Right cardiac atrium (tissue), 5 donors: ENCODE measurements around the gene DARS2. TPM values are rescaled to one million over a fixed set of nuclear protein-coding genes. Genes with fewer than 3 reads are reported as not detected.

ENCODE experiments used
- ATAC-seq, 2 donors: fragments of 200-7000 bp; cut with Tn5 transposase; one replicate each; pipeline versions ENCODE4 v1.8.0 to v1.9.1; 2020; ENCODE audit warnings: moderate library complexity in 2 of 2, mild to moderate bottlenecking in 1 of 2
- DNase-seq, 3 donors: peaks; one replicate each; pipeline ENCODE4 v3.0.0-alpha.2; 2020
- H3K27ac ChIP-seq: one replicate; pipeline ENCODE4 v1.5.1; 2013; ENCODE audit warnings: mild to moderate bottlenecking, low read length, control low read depth, moderate library complexity
- H3K27me3 ChIP-seq: one replicate; pipeline ENCODE4 v1.6.1; 2013; ENCODE audit not compliant: control insufficient read depth, insufficient read depth
- H3K4me1 ChIP-seq: one replicate; pipeline ENCODE4 v1.6.1; 2013; ENCODE audit warnings: low read length; ENCODE audit not compliant: control insufficient read depth, insufficient read depth
- H3K4me3 ChIP-seq: one replicate; pipeline ENCODE4 v1.5.1; 2013; ENCODE audit warnings: low read length, control low read depth
- H3K9me3 ChIP-seq: one replicate; pipeline ENCODE4 v1.6.1; 2013; ENCODE audit warnings: low read length; ENCODE audit not compliant: control insufficient read depth
- WGBS: extraction: QIAGEN DNeasy Blood & Tissue Kit; methylation state at CpG from one replicate; pipeline ENCODE4 v1.1.7; 2013; 5-methylcytosine and 5-hydroxymethylcytosine counted together
- intact Hi-C, 4 donors: fragments of 100-400 bp; cut with DNase I; formaldehyde crosslinking; loops; one replicate each; pipeline versions ENCODE4 v1.11.0 to v1.14.0; 2022 to 2023
- polyA plus RNA-seq: library from polyadenylated mRNA; stranded (reverse); fragments of 200-250 nt; gene quantifications from one replicate; pipeline ENCODE4 v1.2.3, GENCODE V29; 2013
- total RNA-seq, 4 donors: library from RNA; stranded (reverse); fragmentation: NEBNext Ultra II Directional; extraction: Animal tissue kit (Norgen Biotek cat#: 25700); gene quantifications; one replicate each; pipeline ENCODE4 v1.2.1, GENCODE V29; 2021
- donor health status: healthy with polysubstance abuse.
- donor health status: DM: no; HTN: yes; CAD: no.
- donor health status: DM: no; HTN: no; CAD: no.
- donor health status: DM: no; HTN: yes; CAD: no; lungs with severe emphysema.
- donor health status: DM: yes; HTN: yes; CAD: no.

DARS2 gene
- total and polyA plus RNA-seq, 5 donors: 8.3 to 13.6 (median 12.6) TPM

GRCh38 chr1:173889885-173890284 lies 65.4 kb downstream of the DARS2 start:
- intact Hi-C loops: no loop called here
- no peaks in the 10 kb centered on the region for H3K4me1 ChIP-seq
- 97% methylated on average over 2 of the region's 2 CpGs for WGBS
- no peaks in the 10 kb centered on the region for H3K27me3 ChIP-seq
- ATAC-seq (no peak), DNase-seq (no peak)
- H3K27ac ChIP-seq: no peak overlapping the region
- no peaks in the 10 kb centered on the region for H3K9me3 ChIP-seq
- H3K4me3 ChIP-seq: no peak overlapping the region

DNA sequence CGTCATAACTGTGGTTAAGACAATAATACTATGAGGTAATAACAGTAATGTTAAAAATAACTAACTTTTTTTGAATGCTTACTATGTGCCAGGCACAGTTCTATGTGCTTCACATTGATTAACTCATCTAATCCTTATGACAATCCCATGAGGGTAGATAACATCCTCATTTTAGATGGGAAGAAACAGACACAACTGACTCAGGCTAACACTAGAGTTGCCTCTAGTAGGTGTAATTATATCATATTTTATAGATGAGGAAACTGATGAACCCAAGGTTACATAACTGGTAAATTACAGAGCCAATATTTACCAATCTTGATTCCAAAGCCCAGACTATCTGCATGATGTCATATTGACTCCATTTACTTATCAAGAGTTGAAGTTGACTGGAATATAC lies 69.1 kb downstream of the DARS2 start:
- DNase-seq: no peak
- Histone ChIP-seq H3K27ac (no peak overlapping the region), H3K27me3 (no peaks in the 10 kb centered on the region), H3K9me3 (no peaks in the 10 kb centered on the region), H3K4me1 (peaks cover 1% of the 10 kb centered on the region), H3K4me3 (no peak overlapping the region)
- intact Hi-C loops: no loop called here
- ATAC-seq: no peak
- WGBS: 96% methylated on average over 1 of the region's 1 CpG

DNA sequence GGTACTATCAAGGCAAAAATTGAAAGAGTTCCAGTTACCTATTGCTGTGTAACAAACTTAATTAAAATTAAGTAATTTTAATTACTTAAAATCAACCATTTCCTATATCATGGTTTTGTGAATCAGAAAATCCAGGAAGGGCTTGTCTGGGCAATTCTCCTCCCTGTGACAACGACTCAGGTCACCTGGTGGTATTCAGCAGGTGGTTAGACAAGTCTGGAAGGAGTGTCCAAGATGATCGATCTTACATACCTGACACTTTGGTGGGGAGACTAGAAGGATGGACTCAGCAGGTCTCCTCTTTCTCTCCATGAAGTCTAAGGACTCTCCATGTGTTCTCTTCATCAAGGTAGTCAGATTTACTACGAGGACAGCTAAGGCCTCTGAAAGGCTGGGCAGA lies 69.7 kb downstream of the DARS2 start:
- Histone ChIP-seq H3K4me1 (peaks cover 1% of the 10 kb centered on the region), H3K27ac (no peak overlapping the region), H3K4me3 (no peak overlapping the region), H3K27me3 (no peaks in the 10 kb centered on the region), H3K9me3 (no peaks in the 10 kb centered on the region)
- DNase-seq: no peak
- 74% methylated on average over 3 of the region's 3 CpGs for WGBS
- intact Hi-C loops: no loop called here
- ATAC-seq: no peak

DNA sequence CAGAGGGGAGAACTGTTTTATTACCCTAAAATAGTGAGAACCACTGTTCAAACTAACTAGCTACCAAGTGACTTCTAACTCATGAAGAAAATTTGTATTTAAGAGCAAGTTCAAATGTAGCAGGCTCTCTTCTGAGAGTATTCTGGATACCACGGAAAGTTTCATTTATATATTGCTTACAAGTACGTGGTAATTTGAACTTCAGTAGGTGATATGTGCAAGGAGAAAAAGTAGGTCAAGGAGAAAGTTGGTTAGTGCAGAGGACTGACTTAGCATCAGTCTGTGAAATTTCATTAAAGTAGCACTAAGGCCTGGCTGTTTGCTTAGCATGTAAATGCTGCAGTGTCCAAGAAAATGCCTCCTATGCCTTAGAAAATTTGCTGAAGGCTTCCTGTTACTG lies 76.0 kb downstream of the DARS2 start:
- H3K9me3 ChIP-seq: no peaks in the 10 kb centered on the region
- no peak overlapping the region for H3K27ac ChIP-seq
- ATAC-seq (no peak), DNase-seq (no peak)
- no peak overlapping the region for H3K4me3 ChIP-seq
- H3K4me1 ChIP-seq: peaks cover 1% of the 10 kb centered on the region
- 72% methylated on average over 2 of the region's 2 CpGs for WGBS
- intact Hi-C loops: no loop called here
- H3K27me3 ChIP-seq: no peaks in the 10 kb centered on the region

DNA sequence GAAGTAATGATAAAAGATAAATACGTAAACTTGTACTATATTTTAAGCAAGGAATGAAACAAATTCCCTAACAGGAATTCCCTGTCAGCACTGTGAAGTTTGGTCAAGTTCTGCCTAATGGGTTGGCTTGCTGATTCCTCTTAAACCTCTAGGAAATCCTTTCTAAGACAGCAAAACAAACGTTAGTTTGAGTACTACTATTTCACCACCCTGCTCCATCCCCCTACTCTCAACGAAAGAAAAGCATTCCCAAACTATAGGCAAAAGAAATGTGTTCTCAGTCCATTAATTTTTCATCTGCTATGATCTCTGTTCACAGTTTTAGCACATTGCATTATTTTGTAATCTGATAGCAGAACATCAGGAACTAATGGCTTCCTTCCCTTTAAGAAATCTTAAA lies 76.5 kb downstream of the DARS2 start:
- 52% methylated on average over 3 of the region's 3 CpGs for WGBS
- H3K4me1 ChIP-seq: peaks cover 1% of the 10 kb centered on the region
- ATAC-seq (no peak), DNase-seq (no peak)
- no peaks in the 10 kb centered on the region for H3K27me3 ChIP-seq
- H3K9me3 ChIP-seq: no peaks in the 10 kb centered on the region
- no peak overlapping the region for H3K27ac ChIP-seq
- no peak overlapping the region for H3K4me3 ChIP-seq
- intact Hi-C loops: no loop called here

- no peaks in the 10 kb centered on the region for H3K4me1 ChIP-seq
- no peaks in the 10 kb centered on the region for H3K27me3 ChIP-seq
- no peaks in the 10 kb centered on the region for H3K9me3 ChIP-seq
- no peak overlapping the region for H3K27ac ChIP-seq
- H3K4me3 ChIP-seq: no peak overlapping the region
- DNase-seq (no peak), ATAC-seq (no peak)
- WGBS: 88% methylated on average over 6 of the region's 6 CpGs
- intact Hi-C loops: no loop called here
These were observed 79.5 kb downstream of the DARS2 start for GRCh38 chr1:173903827-173904531.

Other genes starting within 250 kb of the DARS2 start
- gene SLC9C2, start 221.6 kb upstream of the DARS2 start, total RNA-seq: under 1 TPM; 0.12 to 0.42 (median 0.32) TPM
- 0.09 TPM for gene SLC9C2, start 221.6 kb upstream of the DARS2 start, polyA plus RNA-seq
- not detected for gene TEX50, start 189.3 kb upstream of the DARS2 start, total RNA-seq
- not detected for gene TEX50, start 189.3 kb upstream of the DARS2 start, polyA plus RNA-seq
- 1 to 10 TPM in 2 of 4 donors, under 1 TPM in 2; 0.93 to 1.4 (median 1.2) TPM for gene ANKRD45, start 154.8 kb upstream of the DARS2 start, total RNA-seq
- 0.27 TPM for gene ANKRD45, start 154.8 kb upstream of the DARS2 start, polyA plus RNA-seq
- 10 to 100 TPM; 17.5 to 22.0 (median 21.6) TPM for gene KLHL20, start 109.7 kb upstream of the DARS2 start, total RNA-seq
- gene KLHL20, start 109.7 kb upstream of the DARS2 start, polyA plus RNA-seq: 7.3 TPM
- gene CENPL, start 210 bp downstream of the DARS2 start, total RNA-seq: 1 to 10 TPM; 3.0 to 4.3 (median 3.9) TPM
- 2.9 TPM for gene CENPL, start 210 bp downstream of the DARS2 start, polyA plus RNA-seq
- gene GAS5, start 43.3 kb downstream of the DARS2 start, total RNA-seq: 10 to 100 TPM; 69.3 to 92.6 (median 82.5) TPM
- gene GAS5, start 43.3 kb downstream of the DARS2 start, polyA plus RNA-seq: 78.6 TPM
- gene ZBTB37, start 43.7 kb downstream of the DARS2 start, total RNA-seq: 10 to 100 TPM in 1 of 4 donors, 1 to 10 TPM in 3; 8.9 to 12.3 (median 9.3) TPM
- 2.6 TPM for gene ZBTB37, start 43.7 kb downstream of the DARS2 start, polyA plus RNA-seq
- under 1 TPM in 2 of 4 donors, not detected in 2; 0.18 to 0.45 TPM for gene SERPINC1, start 92.7 kb downstream of the DARS2 start, total RNA-seq
- gene SERPINC1, start 92.7 kb downstream of the DARS2 start, polyA plus RNA-seq: 0.18 TPM
- 10 to 100 TPM; 21.4 to 25.0 (median 23.9) TPM for gene RC3H1, start 197.7 kb downstream of the DARS2 start, total RNA-seq
- 4.3 TPM for gene RC3H1, start 197.7 kb downstream of the DARS2 start, polyA plus RNA-seq